Mesothelial cell of epicardium (in vitro differentiated cells): ENCODE data around the gene AK2. TPM values are rescaled to one million over a fixed set of nuclear protein-coding genes. Genes with fewer than 3 reads are reported as not detected.

ENCODE experiments used
- DNase-seq, 2 experiments: peaks; one replicate each; pipeline ENCODE4 v3.0.0; 2021; ENCODE audit warnings: low spot score in 2 of 2; ENCODE audit not compliant: unreplicated experiment in 2 of 2
- H3K27ac Mint-ChIP-seq: 2 replicates; pipeline ENCODE4 v1.8.0; 2021; ENCODE audit warnings: mixed read lengths
- H3K27me3 Mint-ChIP-seq: 2 replicates; pipeline ENCODE4 v1.8.0; 2021; ENCODE audit warnings: low read depth, mixed read lengths
- H3K36me3 Mint-ChIP-seq: 2 replicates; pipeline ENCODE4 v1.8.0; 2021; ENCODE audit warnings: mixed read lengths
- H3K4me1 Mint-ChIP-seq: 2 replicates; pipeline ENCODE4 v1.8.0; 2021; ENCODE audit warnings: mixed read lengths
- H3K4me3 Mint-ChIP-seq: 2 replicates; pipeline ENCODE4 v1.8.0; 2021; ENCODE audit warnings: mild to moderate bottlenecking, moderate library complexity, mixed read lengths
- H3K9me3 Mint-ChIP-seq: 2 replicates; pipeline ENCODE4 v1.8.0; 2021; ENCODE audit warnings: mixed read lengths
- total RNA-seq: library from RNA; stranded (reverse); gene quantifications from 3 replicates; pipeline ENCODE4 v1.2.1, GENCODE V29; 2021
- TF ChIP-seq, protein P1 (sequence below): fragments of 200-600 bp; sonication (generic); IDR thresholded peaks from one replicate; pipeline ENCODE4 v1.5.0; 2021; ENCODE audit warnings: antibody characterized with exemption; ENCODE audit not compliant: unreplicated experiment

The AK2 gene
- total RNA-seq, 1 donor from 2014 or later, result 139 TPM

DNA sequence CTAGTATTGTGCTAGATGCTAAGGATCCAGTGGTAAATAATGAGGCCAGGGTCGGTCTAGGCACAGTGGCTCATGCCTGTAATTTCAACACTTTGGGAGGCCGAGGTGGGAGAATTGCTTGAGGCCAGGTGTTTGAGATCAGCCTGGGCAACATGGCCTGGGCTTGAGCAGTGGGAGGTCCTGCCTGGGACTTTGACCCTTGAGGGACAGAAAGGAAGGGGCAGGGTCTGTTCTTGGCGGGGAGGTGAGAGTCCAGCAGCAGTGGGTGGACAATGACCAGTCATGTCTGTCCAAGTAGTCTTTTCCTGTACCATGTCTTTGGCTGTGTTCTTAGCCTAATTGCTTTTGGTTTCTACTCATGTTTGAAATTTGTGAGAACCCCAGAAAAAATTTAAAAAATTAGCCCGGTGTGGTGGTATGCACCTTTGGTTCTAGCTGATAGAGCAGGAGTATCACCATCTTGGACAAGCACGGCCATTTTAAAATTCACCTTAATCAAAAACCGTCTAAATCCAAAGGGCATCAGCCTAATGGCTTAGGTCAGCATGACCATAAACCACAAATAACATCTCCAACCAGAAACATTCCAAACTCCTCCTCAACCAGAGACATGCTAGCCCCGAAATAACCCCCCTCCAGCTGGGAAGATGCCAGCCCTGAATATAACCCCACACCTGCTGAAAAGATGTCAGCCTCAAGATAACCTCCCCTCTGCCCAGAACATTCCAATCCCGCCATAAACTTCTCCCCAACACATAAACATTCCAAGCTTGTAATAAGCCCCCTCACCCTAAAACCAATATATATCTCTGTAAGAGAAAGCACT lies 6.8 kb upstream of the AK2 start:
- no peak overlapping the region for H3K4me3 Mint-ChIP-seq
- peaks cover 3% of the 10 kb centered on the region for H3K9me3 Mint-ChIP-seq
- DNase-seq, result no peak
- peak overlapping the region; percentile 4 for H3K27ac Mint-ChIP-seq
- H3K27me3 Mint-ChIP-seq, result no peaks in the 10 kb centered on the region
- H3K36me3 Mint-ChIP-seq, result no peaks in the 10 kb centered on the region
- TF ChIP-seq, protein P1, sequence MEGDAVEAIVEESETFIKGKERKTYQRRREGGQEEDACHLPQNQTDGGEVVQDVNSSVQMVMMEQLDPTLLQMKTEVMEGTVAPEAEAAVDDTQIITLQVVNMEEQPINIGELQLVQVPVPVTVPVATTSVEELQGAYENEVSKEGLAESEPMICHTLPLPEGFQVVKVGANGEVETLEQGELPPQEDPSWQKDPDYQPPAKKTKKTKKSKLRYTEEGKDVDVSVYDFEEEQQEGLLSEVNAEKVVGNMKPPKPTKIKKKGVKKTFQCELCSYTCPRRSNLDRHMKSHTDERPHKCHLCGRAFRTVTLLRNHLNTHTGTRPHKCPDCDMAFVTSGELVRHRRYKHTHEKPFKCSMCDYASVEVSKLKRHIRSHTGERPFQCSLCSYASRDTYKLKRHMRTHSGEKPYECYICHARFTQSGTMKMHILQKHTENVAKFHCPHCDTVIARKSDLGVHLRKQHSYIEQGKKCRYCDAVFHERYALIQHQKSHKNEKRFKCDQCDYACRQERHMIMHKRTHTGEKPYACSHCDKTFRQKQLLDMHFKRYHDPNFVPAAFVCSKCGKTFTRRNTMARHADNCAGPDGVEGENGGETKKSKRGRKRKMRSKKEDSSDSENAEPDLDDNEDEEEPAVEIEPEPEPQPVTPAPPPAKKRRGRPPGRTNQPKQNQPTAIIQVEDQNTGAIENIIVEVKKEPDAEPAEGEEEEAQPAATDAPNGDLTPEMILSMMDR, result no peak
- peaks cover 16% of the 10 kb centered on the region for H3K4me1 Mint-ChIP-seq

DNA sequence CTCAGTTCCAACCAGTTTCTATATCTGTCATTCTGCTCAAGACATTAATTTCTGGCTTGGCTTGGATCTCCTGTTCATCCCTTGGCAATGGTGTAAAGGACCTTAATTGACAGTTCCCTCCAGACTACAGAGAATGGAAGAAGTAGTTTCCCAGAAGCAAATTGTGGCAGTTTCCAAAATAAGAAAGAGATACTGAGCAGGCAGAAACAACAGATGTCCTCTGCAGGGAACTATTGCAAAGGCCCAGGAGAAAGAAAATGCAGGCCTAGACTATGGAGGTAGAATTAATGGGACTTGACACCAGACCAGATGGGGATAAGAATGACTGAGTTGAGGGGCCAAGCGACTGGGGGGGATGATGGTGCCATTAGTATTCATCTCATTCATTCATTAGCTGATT lies 6.1 kb upstream of the AK2 start:
- H3K27me3 Mint-ChIP-seq, result no peaks in the 10 kb centered on the region
- peaks cover 16% of the 10 kb centered on the region for H3K4me1 Mint-ChIP-seq
- TF ChIP-seq, protein P1, result no peak
- peaks cover 3% of the 10 kb centered on the region for H3K9me3 Mint-ChIP-seq
- H3K27ac Mint-ChIP-seq, result no peak overlapping the region
- no peak overlapping the region for H3K4me3 Mint-ChIP-seq
- DNase-seq, result no peak
- H3K36me3 Mint-ChIP-seq, result no peaks in the 10 kb centered on the region

DNA sequence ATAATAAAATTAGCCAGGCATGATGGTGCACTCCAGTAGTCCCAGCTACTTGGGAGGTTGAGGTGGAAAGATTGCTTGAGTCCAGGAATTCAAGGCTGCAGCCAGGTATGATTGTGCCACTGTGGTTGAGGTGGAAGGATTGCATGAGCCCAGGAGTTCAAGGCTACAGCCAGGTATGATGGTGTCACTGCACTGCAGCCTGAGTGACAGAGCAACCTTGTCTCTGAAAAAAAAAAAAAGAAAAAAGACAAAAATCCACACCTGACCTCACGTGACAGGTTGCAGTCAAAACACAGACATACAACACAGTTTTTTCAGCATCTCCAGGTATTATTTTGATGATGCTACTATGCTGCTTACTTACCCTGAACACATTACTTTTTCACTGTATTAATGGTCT lies 4.3 kb upstream of the AK2 start:
- H3K36me3 Mint-ChIP-seq, result no peaks in the 10 kb centered on the region

DNA sequence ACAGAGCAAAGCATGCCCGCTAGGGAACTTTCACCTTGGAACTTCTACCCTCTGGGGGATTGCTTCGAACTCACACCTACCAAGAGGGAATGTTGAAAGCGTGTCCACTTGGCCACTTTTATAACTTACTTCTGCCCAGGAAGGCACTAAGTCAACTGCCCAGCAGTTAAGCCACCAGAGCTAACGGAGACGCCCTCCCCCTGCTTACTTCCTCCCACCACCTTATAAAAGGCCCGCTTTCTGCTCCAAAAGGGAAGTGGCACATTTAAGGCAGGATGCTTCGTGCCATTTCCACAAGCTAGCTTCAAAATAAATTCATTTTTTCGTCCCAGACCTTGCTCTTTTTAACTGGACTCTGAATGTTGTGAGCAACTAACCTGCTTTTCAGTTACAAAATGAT lies 3.2 kb upstream of the AK2 start:
- no peak for DNase-seq
- Mint-ChIP-seq H3K9me3 (no peaks in the 10 kb centered on the region), H3K36me3 (no peaks in the 10 kb centered on the region), H3K27me3 (no peaks in the 10 kb centered on the region), H3K4me1 (peaks cover 36% of the 10 kb centered on the region), H3K4me3 (no peak overlapping the region), H3K27ac (no peak overlapping the region)
- TF ChIP-seq, protein P1, result no peak

More for the DNA sequence above, 4.3 kb upstream of the AK2 start:
- Mint-ChIP-seq H3K9me3 (no peaks in the 10 kb centered on the region), H3K27ac (no peak overlapping the region), H3K4me1 (peaks cover 25% of the 10 kb centered on the region), H3K27me3 (no peaks in the 10 kb centered on the region), H3K4me3 (no peak overlapping the region)
- TF ChIP-seq, protein P1, result no peak
- DNase-seq, result no peak

DNA sequence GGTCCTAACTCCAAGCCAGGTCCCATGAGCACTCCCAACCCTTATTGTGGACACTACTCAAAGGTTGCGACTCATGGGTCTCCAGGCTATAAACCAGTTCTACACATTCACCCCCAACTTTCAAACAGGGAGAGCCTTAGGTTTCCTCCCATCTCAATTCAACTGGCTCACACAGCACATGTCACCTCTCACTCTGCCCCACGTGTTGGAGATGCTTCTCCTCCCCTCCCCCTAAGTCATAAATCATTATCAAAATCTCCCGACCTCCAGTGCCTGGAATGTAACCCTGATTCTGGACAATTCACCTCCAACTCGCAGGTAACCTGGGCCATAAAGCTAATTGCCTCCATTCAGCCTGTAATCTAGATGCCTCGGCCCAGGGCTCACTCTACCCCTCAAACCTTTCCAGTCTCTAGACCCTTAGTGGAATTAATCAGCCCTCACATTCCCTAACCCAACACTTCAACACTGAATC lies 595 bp downstream of the AK2 start:
- Mint-ChIP-seq H3K4me1 (peaks cover 26% of the 10 kb centered on the region), H3K27ac (peak overlapping the region; percentile 87), H3K27me3 (no peaks in the 10 kb centered on the region), H3K4me3 (peak overlapping the region; percentile 91), H3K36me3 (no peaks in the 10 kb centered on the region), H3K9me3 (no peaks in the 10 kb centered on the region)
- DNase-seq, result no peak
- TF ChIP-seq, protein P1, result no peak
